Stimulated activated naive B cell treated with anti-CD40 and anti-IgM and Interleukin-4, amounts not matched to agents 10 μg/mL and 1 μg/mL and 100 μg/mL, for 72 hours (primary cell): Measurements from ENCODE around the gene TSSK1B.
"Not testable (repeated sequence)": the region's sequence is repeated elsewhere in the genome, so short reads cannot be mapped to it uniquely, and the experiment has no call there.

ENCODE experiments used
- ATAC-seq, 2 donors: fragments of 150-1000 bp; cut with Tn5 transposase; replicated peaks; 2 replicates each; pipeline ENCODE4 v1.10.0; 2021; ENCODE audit warnings: moderate library complexity in 1 of 2
- DNase-seq: peaks from one replicate; pipeline ENCODE4 v3.0.0; 2021
- H3K27ac Mint-ChIP-seq: one replicate; pipeline ENCODE4 v1.8.0; 2022; ENCODE audit warnings: mild to moderate bottlenecking, mixed read lengths
- H3K27me3 Mint-ChIP-seq, 2 donors: one replicate each; pipeline ENCODE4 v1.8.0; 2022; ENCODE audit warnings: mixed read lengths in 2 of 2
- H3K36me3 Mint-ChIP-seq, 2 donors: one replicate each; pipeline ENCODE4 v1.8.0; 2022; ENCODE audit warnings: mixed read lengths in 2 of 2, mild to moderate bottlenecking in 1 of 2
- H3K4me1 Mint-ChIP-seq, 2 donors: one replicate each; pipeline ENCODE4 v1.8.0; 2022; ENCODE audit warnings: mixed read lengths in 2 of 2, mild to moderate bottlenecking in 1 of 2
- H3K4me3 Mint-ChIP-seq, 2 donors: one replicate each; pipeline ENCODE4 v1.8.0; 2022; ENCODE audit warnings: mild to moderate bottlenecking in 2 of 2, mixed read lengths in 2 of 2, moderate library complexity in 1 of 2
- H3K9me3 Mint-ChIP-seq, 2 donors: one replicate each; pipeline ENCODE4 v1.8.0; 2022; ENCODE audit warnings: mixed read lengths in 2 of 2, mild to moderate bottlenecking in 1 of 2

Gene TSSK1B, protein sequence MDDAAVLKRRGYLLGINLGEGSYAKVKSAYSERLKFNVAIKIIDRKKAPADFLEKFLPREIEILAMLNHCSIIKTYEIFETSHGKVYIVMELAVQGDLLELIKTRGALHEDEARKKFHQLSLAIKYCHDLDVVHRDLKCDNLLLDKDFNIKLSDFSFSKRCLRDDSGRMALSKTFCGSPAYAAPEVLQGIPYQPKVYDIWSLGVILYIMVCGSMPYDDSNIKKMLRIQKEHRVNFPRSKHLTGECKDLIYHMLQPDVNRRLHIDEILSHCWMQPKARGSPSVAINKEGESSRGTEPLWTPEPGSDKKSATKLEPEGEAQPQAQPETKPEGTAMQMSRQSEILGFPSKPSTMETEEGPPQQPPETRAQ

GRCh38 chr5:113434889-113435288 is at the start of gene TSSK1B:
TSS of gene TSSK1B (minus strand) at chr5:113434989. CDS start at chr5:113434839, 150 bp downstream.
- no peaks in the 10 kb centered on the region for H3K4me1 Mint-ChIP-seq

GRCh38 chr5:113480243-113480642 is 45.5 kb upstream of the TSSK1B start:
- DNase-seq (no peak), ATAC-seq (no peak)
- Mint-ChIP-seq H3K36me3 (no peaks in the 10 kb centered on the region), H3K4me3 (no peak overlapping the region), H3K4me1 (no peaks in the 10 kb centered on the region), H3K27ac (no peak overlapping the region), H3K27me3 (peaks cover 40 to 52% of the 10 kb centered on the region in 2 donors), H3K9me3 (no peaks in the 10 kb centered on the region)

More at GRCh38 chr5:113434889-113435288, at the start of gene TSSK1B:
- DNase-seq (no peak), ATAC-seq (no peak)
- no peak within 1 kb of the TSS for H3K27ac Mint-ChIP-seq
- H3K4me3 Mint-ChIP-seq: no peak within 1 kb of the TSS
- H3K9me3 Mint-ChIP-seq: peaks cover 0 to 2% of the 10 kb centered on the region in 2 donors
- no peaks in the 10 kb centered on the region for H3K36me3 Mint-ChIP-seq
- peaks cover 0 to 9% of the 10 kb centered on the region in 2 donors for H3K27me3 Mint-ChIP-seq

GRCh38 chr5:113478691-113479090 is 43.9 kb upstream of the TSSK1B start:
- Mint-ChIP-seq H3K27ac (no peak overlapping the region), H3K27me3 (peaks cover 37 to 46% of the 10 kb centered on the region in 2 donors), H3K36me3 (no peaks in the 10 kb centered on the region), H3K4me1 (no peaks in the 10 kb centered on the region), H3K9me3 (no peaks in the 10 kb centered on the region), H3K4me3 (no peak overlapping the region)
- DNase-seq (no peak), ATAC-seq (no peak)

DNA sequence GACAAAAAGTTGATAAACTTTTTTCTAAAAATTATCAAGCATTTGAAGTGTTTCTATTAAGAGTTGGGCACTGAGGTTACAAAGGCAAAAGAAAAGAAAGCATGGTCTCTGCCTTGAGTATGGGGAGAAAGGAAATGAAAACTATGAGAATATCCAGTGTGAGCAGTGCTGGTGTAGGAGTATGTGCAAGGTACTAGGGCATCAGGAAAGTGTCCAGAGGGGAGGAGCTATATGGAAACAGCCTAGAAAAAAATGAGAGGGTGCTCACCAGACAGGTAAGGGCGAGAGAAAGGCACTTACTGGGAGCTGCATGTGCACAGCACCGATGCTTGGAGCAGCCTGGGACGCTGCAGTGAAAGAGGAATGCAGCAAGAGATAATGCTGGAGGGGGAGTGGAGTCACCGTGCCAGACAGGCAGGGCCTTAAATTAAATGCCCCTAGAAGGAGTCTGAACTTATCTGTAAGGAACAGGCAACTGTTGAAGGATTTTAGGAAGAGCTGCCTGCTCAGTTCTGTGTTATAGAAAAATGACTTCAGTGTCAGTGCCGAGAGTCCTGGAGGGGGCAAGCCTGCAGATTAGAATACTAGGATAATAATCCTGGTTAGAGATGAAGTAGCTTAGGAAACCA is 39.4 kb upstream of the TSSK1B start:
- peaks cover 8% of the 10 kb centered on the region in 2 donors for H3K9me3 Mint-ChIP-seq
- H3K27ac Mint-ChIP-seq: no peak overlapping the region
- DNase-seq (no peak), ATAC-seq (no peak)
- H3K4me3 Mint-ChIP-seq: no peak overlapping the region
- H3K4me1 Mint-ChIP-seq: no peaks in the 10 kb centered on the region
- H3K27me3 Mint-ChIP-seq: peaks cover 35 to 42% of the 10 kb centered on the region in 2 donors
- peaks cover 0 to 2% of the 10 kb centered on the region in 2 donors for H3K36me3 Mint-ChIP-seq

- Mint-ChIP-seq H3K9me3 (no peaks in the 10 kb centered on the region), H3K4me1 (no peaks in the 10 kb centered on the region), H3K4me3 (no peak overlapping the region), H3K27ac (no peak overlapping the region), H3K36me3 (no peaks in the 10 kb centered on the region), H3K27me3 (peaks cover 8 to 9% of the 10 kb centered on the region in 2 donors)
- no peak for ATAC-seq
- DNase-seq: no peak
These were observed 28.2 kb upstream of the TSSK1B start for GRCh38 chr5:113463032-113463431.

DNA sequence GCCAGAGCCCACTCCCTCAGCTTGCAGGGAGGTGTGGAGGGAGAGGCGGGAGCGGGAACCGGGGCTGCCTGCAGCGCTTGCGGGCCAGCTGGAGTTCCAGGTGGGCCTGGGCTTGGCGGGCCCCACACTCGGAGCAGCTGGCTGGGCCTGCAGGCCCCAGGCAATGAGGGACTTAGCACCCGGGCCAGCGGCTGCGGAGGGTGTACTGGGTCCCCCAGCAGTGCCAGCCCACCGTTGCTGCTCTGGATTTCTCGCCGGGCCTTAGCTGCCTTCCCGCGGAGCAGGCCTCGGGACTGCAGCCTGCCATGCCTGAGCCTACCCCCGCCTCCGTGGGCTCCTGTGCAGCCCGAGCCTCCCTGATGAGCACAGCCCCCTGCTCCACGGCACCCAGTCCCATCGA is 22.3 kb upstream of the TSSK1B start:
- not testable (repeated sequence) for DNase-seq, H3K27ac Mint-ChIP-seq, ATAC-seq, H3K36me3 Mint-ChIP-seq, H3K9me3 Mint-ChIP-seq, H3K4me1 Mint-ChIP-seq, H3K4me3 Mint-ChIP-seq
- H3K27me3 Mint-ChIP-seq: peaks cover 8 to 11% of the 10 kb centered on the region in 2 donors

DNA sequence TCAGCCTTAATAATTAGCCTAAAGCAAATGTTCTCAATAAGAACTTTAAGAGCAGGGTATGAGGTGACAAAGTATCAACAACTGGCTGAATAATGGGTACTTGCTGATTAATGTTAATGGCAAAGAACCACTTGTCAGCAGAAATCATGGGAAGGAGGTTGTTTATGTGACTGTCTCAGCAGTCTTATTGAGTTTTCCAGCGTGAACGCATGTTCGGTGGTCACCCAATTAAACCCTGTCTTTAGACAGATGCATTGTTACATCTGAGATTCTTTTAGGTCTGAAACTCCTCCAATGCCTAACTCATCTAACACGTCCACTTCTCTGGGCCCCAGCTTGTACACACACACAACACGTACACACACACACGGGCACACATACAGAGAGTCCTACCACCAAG is 18.2 kb upstream of the TSSK1B start:
- H3K4me1 Mint-ChIP-seq: no peaks in the 10 kb centered on the region
- no peak overlapping the region for H3K4me3 Mint-ChIP-seq
- ATAC-seq (no peak), DNase-seq (no peak)
- H3K27me3 Mint-ChIP-seq: peaks cover 0 to under 1% of the 10 kb centered on the region in 2 donors
- H3K36me3 Mint-ChIP-seq: no peaks in the 10 kb centered on the region
- H3K9me3 Mint-ChIP-seq: no peaks in the 10 kb centered on the region
- H3K27ac Mint-ChIP-seq: no peak overlapping the region

- ATAC-seq: no peak
- H3K27me3 Mint-ChIP-seq: no peaks in the 10 kb centered on the region
- no peak for DNase-seq
- no peaks in the 10 kb centered on the region for H3K9me3 Mint-ChIP-seq
- H3K27ac Mint-ChIP-seq: no peak overlapping the region
- H3K4me3 Mint-ChIP-seq: no peak overlapping the region
- no peaks in the 10 kb centered on the region for H3K36me3 Mint-ChIP-seq
- H3K4me1 Mint-ChIP-seq: no peaks in the 10 kb centered on the region
These were observed 17.0 kb upstream of the TSSK1B start for GRCh38 chr5:113451797-113452196.

- Mint-ChIP-seq H3K9me3 (peaks cover 0 to 1% of the 10 kb centered on the region in 2 donors), H3K27ac (no peak overlapping the region), H3K27me3 (no peaks in the 10 kb centered on the region), H3K36me3 (no peaks in the 10 kb centered on the region), H3K4me3 (no peak overlapping the region), H3K4me1 (no peaks in the 10 kb centered on the region)
- no peak for ATAC-seq
- DNase-seq: no peak
These were observed 16.1 kb upstream of the TSSK1B start for GRCh38 chr5:113450929-113451328.

DNA sequence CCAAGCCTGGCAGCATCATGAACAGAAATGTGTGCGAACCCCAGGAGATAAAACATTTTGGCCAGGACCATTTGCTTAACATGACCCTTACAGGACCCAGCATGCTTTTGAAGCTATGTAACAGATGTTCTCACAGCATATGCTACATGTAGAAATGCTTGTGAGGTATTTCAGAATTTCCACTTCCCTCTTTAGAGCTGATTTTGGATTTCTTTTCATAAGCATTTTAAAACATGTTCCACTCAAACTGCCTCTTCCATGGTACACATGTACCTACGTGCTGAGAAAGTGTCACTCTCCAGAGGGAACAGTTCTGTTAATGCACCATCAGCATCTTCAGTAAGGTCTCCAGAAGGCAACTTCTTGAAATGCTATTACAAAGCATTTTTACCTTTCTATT is 15.7 kb upstream of the TSSK1B start:
- Mint-ChIP-seq H3K36me3 (no peaks in the 10 kb centered on the region), H3K9me3 (peaks cover 0 to 1% of the 10 kb centered on the region in 2 donors), H3K4me3 (no peak overlapping the region), H3K27me3 (peaks cover 0 to 5% of the 10 kb centered on the region in 2 donors), H3K4me1 (no peaks in the 10 kb centered on the region), H3K27ac (no peak overlapping the region)
- ATAC-seq (no peak), DNase-seq (no peak)

- ATAC-seq (no peak), DNase-seq (no peak)
- no peaks in the 10 kb centered on the region for H3K4me1 Mint-ChIP-seq
- no peak overlapping the region for H3K4me3 Mint-ChIP-seq
- H3K27me3 Mint-ChIP-seq: peaks cover 0 to 15% of the 10 kb centered on the region in 2 donors
- H3K9me3 Mint-ChIP-seq: peaks cover 1 to 2% of the 10 kb centered on the region in 2 donors
- H3K27ac Mint-ChIP-seq: no peak overlapping the region
- H3K36me3 Mint-ChIP-seq: no peaks in the 10 kb centered on the region
These were observed 13.5 kb upstream of the TSSK1B start for GRCh38 chr5:113448252-113448651.

DNA sequence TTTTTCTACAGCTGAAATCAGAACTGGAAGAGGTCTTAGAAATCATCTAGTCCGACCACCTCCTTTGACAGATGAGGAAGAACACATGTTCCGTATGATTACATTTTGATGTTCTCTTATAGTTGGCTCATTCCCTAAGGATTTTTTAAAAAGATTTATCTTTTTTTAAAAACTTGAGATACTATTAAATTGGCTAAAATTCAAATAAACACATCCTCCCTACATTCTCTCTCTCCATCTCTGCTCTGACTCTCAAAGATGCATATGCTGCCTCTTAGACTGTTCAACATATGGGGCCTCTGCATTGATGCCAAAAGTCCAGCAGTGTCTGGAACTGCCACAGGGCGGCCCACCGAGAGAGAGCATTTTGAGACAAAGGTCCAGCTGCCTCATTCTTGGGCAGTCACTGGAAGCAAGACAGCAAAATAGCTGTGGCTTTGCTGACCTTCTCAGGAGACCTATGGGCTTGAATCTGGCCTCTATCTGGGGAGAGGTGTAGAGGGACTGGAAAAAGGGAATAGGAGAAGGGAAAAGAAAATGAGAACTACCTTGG is 12.8 kb upstream of the TSSK1B start:
- Mint-ChIP-seq H3K4me3 (no peak overlapping the region), H3K4me1 (no peaks in the 10 kb centered on the region), H3K27ac (no peak overlapping the region), H3K36me3 (no peaks in the 10 kb centered on the region), H3K27me3 (peaks cover 0 to 22% of the 10 kb centered on the region in 2 donors), H3K9me3 (peaks cover 5 to 8% of the 10 kb centered on the region in 2 donors)
- DNase-seq (no peak), ATAC-seq (peak in 1 of 2 donors; percentile 18)

- Mint-ChIP-seq H3K4me3 (no peak overlapping the region), H3K27me3 (peaks cover 3 to 25% of the 10 kb centered on the region in 2 donors), H3K27ac (no peak overlapping the region), H3K4me1 (no peaks in the 10 kb centered on the region), H3K36me3 (no peaks in the 10 kb centered on the region), H3K9me3 (peaks cover 7 to 11% of the 10 kb centered on the region in 2 donors)
- no peak for DNase-seq
- no peak for ATAC-seq
These were observed 11.7 kb upstream of the TSSK1B start for GRCh38 chr5:113446358-113446927.

- Mint-ChIP-seq H3K27ac (no peak overlapping the region), H3K27me3 (peaks cover 3 to 18% of the 10 kb centered on the region in 2 donors), H3K4me3 (no peak overlapping the region), H3K36me3 (no peaks in the 10 kb centered on the region), H3K4me1 (no peaks in the 10 kb centered on the region), H3K9me3 (peaks cover 0 to 2% of the 10 kb centered on the region in 2 donors)
- ATAC-seq (no peak), DNase-seq (no peak)
These were observed 2.3 kb upstream of the TSSK1B start for GRCh38 chr5:113437111-113437510.
